Muscle layer of duodenum (tissue), 2 donors: ENCODE measurements around the gene ZEB1.
A peak's percentile ranks its signal among the peaks of the same experiment; 100 is the strongest.

Source experiments
- H3K27ac ChIP-seq: one replicate; pipeline ENCODE4 v1.7.0; 2013; ENCODE audit warnings: mild to moderate bottlenecking, low read length
- H3K27me3 ChIP-seq: one replicate; pipeline ENCODE4 v1.7.0; 2013; ENCODE audit warnings: low read depth, mild to moderate bottlenecking, control low read depth, low read length
- H3K36me3 ChIP-seq, 2 donors: one replicate each; pipeline ENCODE4 v1.7.0; 2013; ENCODE audit warnings: low read length in 2 of 2, control low read depth in 1 of 2, mild to moderate bottlenecking in 1 of 2; ENCODE audit not compliant: insufficient read depth in 2 of 2, control insufficient read depth in 1 of 2
- H3K4me1 ChIP-seq, 2 donors: one replicate each; pipeline ENCODE4 v1.7.0; 2013; ENCODE audit warnings: low read length in 2 of 2, mild to moderate bottlenecking in 2 of 2, control low read depth in 1 of 2, moderate library complexity in 1 of 2; ENCODE audit not compliant: insufficient read depth in 2 of 2, control insufficient read depth in 1 of 2
- H3K4me3 ChIP-seq, 2 donors: one replicate each; pipeline ENCODE4 v1.7.0; 2013; ENCODE audit warnings: low read length in 2 of 2, low read depth in 1 of 2, mild to moderate bottlenecking in 1 of 2
- H3K9me3 ChIP-seq, 2 donors: one replicate each; pipeline ENCODE4 v1.7.0; 2013; ENCODE audit warnings: low read length in 2 of 2, control low read depth in 1 of 2, mild to moderate bottlenecking in 1 of 2; ENCODE audit not compliant: control insufficient read depth in 1 of 2
- donor health status: healthy.

Gene ZEB1

GRCh38 chr10:31318854-31319601, at the start of gene ZEB1:
Gene ZEB1, plus strand, starts transcription at chr10:31319216. Its CDS starts 19 bp downstream, at chr10:31319235.
- peaks cover 0 to 17% of the 10 kb centered on the region in 2 donors for H3K4me1 ChIP-seq
- H3K27ac ChIP-seq = peak within 1 kb of the TSS; percentile 85
- H3K27me3 ChIP-seq = no peaks in the 10 kb centered on the region
- H3K36me3 ChIP-seq = no peaks in the 10 kb centered on the region
- no peaks in the 10 kb centered on the region for H3K9me3 ChIP-seq
- peak within 1 kb of the TSS; percentile 90 to 96 for H3K4me3 ChIP-seq

- Histone ChIP-seq H3K4me1 (no peaks in the 10 kb centered on the region), H3K36me3 (no peaks in the 10 kb centered on the region), H3K27me3 (no peaks in the 10 kb centered on the region), H3K9me3 (no peaks in the 10 kb centered on the region), H3K27ac (no peak overlapping the region), H3K4me3 (no peak overlapping the region)
Measured at GRCh38 chr10:31270954-31271353, 48.1 kb upstream of the ZEB1 start.

GRCh38 chr10:31272841-31273240, 46.2 kb upstream of the ZEB1 start:
- H3K36me3 ChIP-seq = no peaks in the 10 kb centered on the region
- no peaks in the 10 kb centered on the region for H3K27me3 ChIP-seq
- no peak overlapping the region for H3K4me3 ChIP-seq
- no peaks in the 10 kb centered on the region for H3K9me3 ChIP-seq
- H3K27ac ChIP-seq = no peak overlapping the region
- H3K4me1 ChIP-seq = no peaks in the 10 kb centered on the region

GRCh38 chr10:31273789-31274188, 45.2 kb upstream of the ZEB1 start:
- H3K9me3 ChIP-seq = no peaks in the 10 kb centered on the region
- H3K4me3 ChIP-seq = no peak overlapping the region
- no peak overlapping the region for H3K27ac ChIP-seq
- no peaks in the 10 kb centered on the region for H3K36me3 ChIP-seq
- H3K27me3 ChIP-seq = no peaks in the 10 kb centered on the region
- no peaks in the 10 kb centered on the region for H3K4me1 ChIP-seq

- Histone ChIP-seq H3K9me3 (no peaks in the 10 kb centered on the region), H3K4me1 (no peaks in the 10 kb centered on the region), H3K4me3 (no peak overlapping the region), H3K27me3 (no peaks in the 10 kb centered on the region), H3K27ac (no peak overlapping the region), H3K36me3 (no peaks in the 10 kb centered on the region)
Measured at GRCh38 chr10:31274310-31274709, 44.7 kb upstream of the ZEB1 start.

- H3K9me3 ChIP-seq = no peaks in the 10 kb centered on the region
- H3K36me3 ChIP-seq = no peaks in the 10 kb centered on the region
- H3K4me3 ChIP-seq = no peak overlapping the region
- no peak overlapping the region for H3K27ac ChIP-seq
- H3K27me3 ChIP-seq = no peaks in the 10 kb centered on the region
- no peaks in the 10 kb centered on the region for H3K4me1 ChIP-seq
Measured at GRCh38 chr10:31278279-31278941, 40.6 kb upstream of the ZEB1 start.

GRCh38 chr10:31280972-31281371, 38.0 kb upstream of the ZEB1 start:
- Histone ChIP-seq H3K27ac (no peak overlapping the region), H3K27me3 (no peaks in the 10 kb centered on the region), H3K4me1 (no peaks in the 10 kb centered on the region), H3K9me3 (no peaks in the 10 kb centered on the region), H3K4me3 (no peak overlapping the region), H3K36me3 (no peaks in the 10 kb centered on the region)

- Histone ChIP-seq H3K9me3 (no peaks in the 10 kb centered on the region), H3K4me1 (no peaks in the 10 kb centered on the region), H3K36me3 (no peaks in the 10 kb centered on the region), H3K4me3 (no peak overlapping the region), H3K27me3 (no peaks in the 10 kb centered on the region), H3K27ac (no peak overlapping the region)
Measured at GRCh38 chr10:31288001-31288400, 31.0 kb upstream of the ZEB1 start.

- no peak overlapping the region for H3K4me3 ChIP-seq
- no peaks in the 10 kb centered on the region for H3K4me1 ChIP-seq
- H3K27me3 ChIP-seq = no peaks in the 10 kb centered on the region
- H3K9me3 ChIP-seq = no peaks in the 10 kb centered on the region
- H3K27ac ChIP-seq = no peak overlapping the region
- no peaks in the 10 kb centered on the region for H3K36me3 ChIP-seq
Measured at GRCh38 chr10:31288962-31289361, 30.1 kb upstream of the ZEB1 start.

- Histone ChIP-seq H3K27ac (no peak overlapping the region), H3K4me1 (no peaks in the 10 kb centered on the region)
Measured at GRCh38 chr10:31290386-31290785, 28.6 kb upstream of the ZEB1 start.

GRCh38 chr10:31291123-31291522, 27.9 kb upstream of the ZEB1 start:
- Histone ChIP-seq H3K27me3 (no peaks in the 10 kb centered on the region), H3K4me3 (no peak overlapping the region), H3K36me3 (no peaks in the 10 kb centered on the region), H3K4me1 (no peaks in the 10 kb centered on the region), H3K27ac (no peak overlapping the region), H3K9me3 (no peaks in the 10 kb centered on the region)

More at GRCh38 chr10:31290386-31290785, 28.6 kb upstream of the ZEB1 start:
- H3K9me3 ChIP-seq = no peaks in the 10 kb centered on the region
- no peak overlapping the region for H3K4me3 ChIP-seq
- no peaks in the 10 kb centered on the region for H3K36me3 ChIP-seq
- no peaks in the 10 kb centered on the region for H3K27me3 ChIP-seq
